ENCODE data around the gene FRMD4A.
"Not testable (repeated sequence)": the region's sequence is repeated elsewhere in the genome, so short reads cannot be mapped to it uniquely, and the experiment has no call there.

DNA sequence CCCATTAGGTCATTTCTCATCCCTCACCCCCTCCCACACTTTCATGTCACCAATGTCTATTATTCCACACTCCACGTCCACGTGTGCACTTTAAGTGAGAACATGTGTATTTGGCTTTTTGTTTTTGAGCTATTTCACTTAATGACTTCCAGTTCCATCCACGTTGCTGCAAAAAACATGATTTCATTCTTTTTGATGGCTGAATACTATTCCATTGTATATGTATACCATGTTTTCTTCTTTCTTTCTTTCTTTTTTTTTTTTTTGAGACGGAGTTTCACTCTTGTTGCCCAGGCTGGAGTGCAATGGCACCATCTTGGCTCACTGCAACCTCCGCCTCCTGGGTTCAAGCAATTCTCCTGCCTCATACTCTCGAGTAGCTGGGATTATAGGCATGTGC is 502.4 kb downstream of the FRMD4A start:
- not testable (repeated sequence) for TF ChIP-seq RFX5 (IDR thresholded peaks at IDR 0.05; ENCODE audit: low read length); TEAD4 (IDR thresholded peaks at IDR 0.05; ENCODE audit: borderline replicate concordance, insufficient read depth); NFIC (IDR thresholded peaks at IDR 0.05; ENCODE audit: borderline replicate concordance); RAD21 (IDR thresholded peaks at IDR 0.05; ENCODE audit: low read length)
- TF ChIP-seq, protein P1, sequence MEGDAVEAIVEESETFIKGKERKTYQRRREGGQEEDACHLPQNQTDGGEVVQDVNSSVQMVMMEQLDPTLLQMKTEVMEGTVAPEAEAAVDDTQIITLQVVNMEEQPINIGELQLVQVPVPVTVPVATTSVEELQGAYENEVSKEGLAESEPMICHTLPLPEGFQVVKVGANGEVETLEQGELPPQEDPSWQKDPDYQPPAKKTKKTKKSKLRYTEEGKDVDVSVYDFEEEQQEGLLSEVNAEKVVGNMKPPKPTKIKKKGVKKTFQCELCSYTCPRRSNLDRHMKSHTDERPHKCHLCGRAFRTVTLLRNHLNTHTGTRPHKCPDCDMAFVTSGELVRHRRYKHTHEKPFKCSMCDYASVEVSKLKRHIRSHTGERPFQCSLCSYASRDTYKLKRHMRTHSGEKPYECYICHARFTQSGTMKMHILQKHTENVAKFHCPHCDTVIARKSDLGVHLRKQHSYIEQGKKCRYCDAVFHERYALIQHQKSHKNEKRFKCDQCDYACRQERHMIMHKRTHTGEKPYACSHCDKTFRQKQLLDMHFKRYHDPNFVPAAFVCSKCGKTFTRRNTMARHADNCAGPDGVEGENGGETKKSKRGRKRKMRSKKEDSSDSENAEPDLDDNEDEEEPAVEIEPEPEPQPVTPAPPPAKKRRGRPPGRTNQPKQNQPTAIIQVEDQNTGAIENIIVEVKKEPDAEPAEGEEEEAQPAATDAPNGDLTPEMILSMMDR (IDR thresholded peaks at IDR 0.05) = not testable (repeated sequence)
